DND-41 (cell line): Measurements from ENCODE around the gene ANKRD6.

Experiments used
- ATAC-seq: fragments of 200-7000 bp; cut with Tn5 transposase; 3 replicates; pipeline ENCODE4 v1.9.1; 2021; ENCODE audit warnings: low read depth; ENCODE audit not compliant: insufficient read depth
- DNase-seq: peaks from one replicate; pipeline ENCODE4 v3.0.0-alpha.2; 2020
- H2AFZ ChIP-seq: 2 replicates; pipeline ENCODE4 v1.6.0; 2012; ENCODE audit warnings: low read depth, low read length
- H3K27ac ChIP-seq: 2 replicates; pipeline ENCODE4 v1.5.1; 2012; ENCODE audit warnings: low read length, inconsistent platforms
- H3K27me3 ChIP-seq: fragments of 200-600 bp; sonication (generic); 2 replicates; pipeline ENCODE4 v1.6.0; 2012; ENCODE audit warnings: low read length, mild to moderate bottlenecking, inconsistent platforms; ENCODE audit not compliant: insufficient read depth, poor library complexity
- H3K36me3 ChIP-seq: 2 replicates; pipeline ENCODE4 v1.5.1; 2012; ENCODE audit warnings: low read length, inconsistent platforms; ENCODE audit not compliant: insufficient read depth
- H3K4me1 ChIP-seq: 2 replicates; pipeline ENCODE4 v1.5.1; 2012; ENCODE audit warnings: mild to moderate bottlenecking, low read length; ENCODE audit not compliant: insufficient read depth
- H3K4me2 ChIP-seq: 2 replicates; pipeline ENCODE4 v1.6.0; 2012; ENCODE audit warnings: mild to moderate bottlenecking, moderate library complexity, low read length, inconsistent platforms; ENCODE audit not compliant: insufficient read depth
- H3K4me3 ChIP-seq, 2 experiments: fragments of 200-600 bp in 1 of 2; shearing (Covaris generic) in 1 of 2; 2 replicates each; pipeline ENCODE4 v1.5.1; 2012 to 2016; ENCODE audit warnings: inconsistent platforms in 2 of 2, low read length in 2 of 2, mild to moderate bottlenecking in 2 of 2, low read depth in 1 of 2, moderate library complexity in 1 of 2
- H3K79me2 ChIP-seq: 2 replicates; pipeline ENCODE4 v1.6.0; 2012; ENCODE audit warnings: low read length, inconsistent platforms; ENCODE audit not compliant: insufficient read depth
- H3K9ac ChIP-seq: 2 replicates; pipeline ENCODE4 v1.6.0; 2012; ENCODE audit warnings: low read depth, mild to moderate bottlenecking, inconsistent platforms, low read length, moderate library complexity
- H3K9me3 ChIP-seq: 2 replicates; pipeline ENCODE4 v1.5.1; 2012; ENCODE audit warnings: low read length, moderate library complexity, mild to moderate bottlenecking, inconsistent platforms; ENCODE audit not compliant: insufficient read depth, severe bottlenecking
- H4K20me1 ChIP-seq: 2 replicates; pipeline ENCODE4 v1.6.0; 2012; ENCODE audit warnings: low read length; ENCODE audit not compliant: insufficient read depth
- EZH2 ChIP-seq: IDR thresholded peaks from 3 replicates; pipeline ENCODE4 v1.6.1; 2012; ENCODE audit warnings: borderline replicate concordance, low read depth, mild to moderate bottlenecking, moderate library complexity, low read length, inconsistent platforms; ENCODE audit not compliant: severe bottlenecking
- TF ChIP-seq, protein P1 (sequence below): IDR thresholded peaks from 2 replicates; pipeline ENCODE4 v1.5.1; 2012; ENCODE audit warnings: borderline replicate concordance, low read length, moderate library complexity, mild to moderate bottlenecking; ENCODE audit not compliant: poor library complexity, severe bottlenecking; ENCODE audit errors: extremely low read depth

ANKRD6 gene

DNA sequence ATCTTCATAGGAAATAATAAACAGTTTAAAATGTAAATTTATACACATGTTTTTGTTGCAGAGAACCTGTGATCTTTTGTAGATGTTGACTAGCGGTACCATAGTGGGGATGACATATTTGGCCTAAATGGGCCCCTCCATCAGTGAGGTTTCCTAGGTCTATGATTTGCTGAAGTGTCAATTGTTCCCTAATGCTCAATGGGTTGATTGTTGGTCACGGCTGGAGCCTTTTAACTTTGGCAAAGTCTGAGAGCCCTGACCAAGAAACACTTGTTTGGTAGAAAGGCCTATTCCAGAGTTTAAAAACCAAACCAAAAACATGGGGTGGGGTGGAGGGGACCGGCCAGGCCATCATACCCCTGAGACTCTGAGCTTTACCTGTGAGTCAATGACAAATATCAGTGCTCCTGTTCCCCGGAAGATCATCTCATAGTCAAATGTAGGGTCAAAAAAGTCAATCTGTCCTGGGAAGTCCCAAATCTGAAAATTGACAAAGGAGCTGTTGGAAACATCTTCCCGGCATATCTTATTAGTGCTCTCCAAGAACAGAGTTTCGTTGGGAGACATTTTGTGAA, 45.9 kb upstream of the ANKRD6 start:
- DNase-seq (no peak), ATAC-seq (no peak)
- no peaks in the 10 kb centered on the region for H3K27me3 ChIP-seq
- H2AFZ ChIP-seq: no peak overlapping the region
- peaks cover 37% of the 10 kb centered on the region for H4K20me1 ChIP-seq
- H3K4me2 ChIP-seq: no peak overlapping the region
- no peaks in the 10 kb centered on the region for H3K4me1 ChIP-seq
- no peak overlapping the region for H3K4me3 ChIP-seq
- no peak for TF ChIP-seq EZH2
- TF ChIP-seq, protein P1, sequence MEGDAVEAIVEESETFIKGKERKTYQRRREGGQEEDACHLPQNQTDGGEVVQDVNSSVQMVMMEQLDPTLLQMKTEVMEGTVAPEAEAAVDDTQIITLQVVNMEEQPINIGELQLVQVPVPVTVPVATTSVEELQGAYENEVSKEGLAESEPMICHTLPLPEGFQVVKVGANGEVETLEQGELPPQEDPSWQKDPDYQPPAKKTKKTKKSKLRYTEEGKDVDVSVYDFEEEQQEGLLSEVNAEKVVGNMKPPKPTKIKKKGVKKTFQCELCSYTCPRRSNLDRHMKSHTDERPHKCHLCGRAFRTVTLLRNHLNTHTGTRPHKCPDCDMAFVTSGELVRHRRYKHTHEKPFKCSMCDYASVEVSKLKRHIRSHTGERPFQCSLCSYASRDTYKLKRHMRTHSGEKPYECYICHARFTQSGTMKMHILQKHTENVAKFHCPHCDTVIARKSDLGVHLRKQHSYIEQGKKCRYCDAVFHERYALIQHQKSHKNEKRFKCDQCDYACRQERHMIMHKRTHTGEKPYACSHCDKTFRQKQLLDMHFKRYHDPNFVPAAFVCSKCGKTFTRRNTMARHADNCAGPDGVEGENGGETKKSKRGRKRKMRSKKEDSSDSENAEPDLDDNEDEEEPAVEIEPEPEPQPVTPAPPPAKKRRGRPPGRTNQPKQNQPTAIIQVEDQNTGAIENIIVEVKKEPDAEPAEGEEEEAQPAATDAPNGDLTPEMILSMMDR: no peak
- no peak overlapping the region for H3K9ac ChIP-seq
- H3K9me3 ChIP-seq: no peaks in the 10 kb centered on the region
- H3K36me3 ChIP-seq: peaks cover 37% of the 10 kb centered on the region
- H3K79me2 ChIP-seq: peaks cover 58% of the 10 kb centered on the region
- no peak overlapping the region for H3K27ac ChIP-seq

DNA sequence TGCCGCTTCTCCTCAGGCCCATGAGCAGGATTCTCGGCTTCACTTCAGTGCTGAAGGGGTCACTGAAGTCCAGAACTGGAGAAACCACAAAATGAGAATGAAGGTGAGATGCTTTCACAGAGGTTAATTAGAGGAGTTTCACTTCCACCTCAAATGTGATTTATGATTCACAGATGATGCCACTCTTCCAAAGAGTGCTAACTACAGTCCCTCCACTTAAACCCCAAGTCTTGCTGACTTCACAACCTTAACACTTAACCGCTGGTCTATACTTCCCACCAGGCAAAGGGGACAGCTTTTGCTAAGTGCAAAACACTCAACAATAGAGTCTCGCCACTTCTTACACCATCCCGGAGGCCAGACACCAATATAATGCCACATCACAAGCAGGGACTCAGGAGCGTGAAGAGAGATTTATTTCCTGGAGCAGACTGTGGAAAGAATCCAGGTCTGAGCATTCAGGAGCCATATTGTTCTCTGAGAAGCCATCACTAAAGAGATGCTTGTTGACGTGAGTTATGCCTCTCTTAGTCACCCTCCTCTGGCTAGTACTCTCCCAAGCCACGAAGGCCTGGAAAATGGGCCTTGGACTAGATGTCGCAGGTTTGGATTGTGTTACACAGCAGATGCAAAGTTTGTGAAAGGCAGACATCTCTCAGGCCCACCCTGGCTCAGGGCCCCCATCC, 45.3 kb upstream of the ANKRD6 start:
- H3K4me3 ChIP-seq: no peak overlapping the region
- H3K9ac ChIP-seq: no peak overlapping the region
- H3K36me3 ChIP-seq: peaks cover 37% of the 10 kb centered on the region
- H3K9me3 ChIP-seq: no peaks in the 10 kb centered on the region
- DNase-seq: no peak
- H2AFZ ChIP-seq: no peak overlapping the region
- H3K4me1 ChIP-seq: no peaks in the 10 kb centered on the region
- no peak for ATAC-seq
- H3K4me2 ChIP-seq: no peak overlapping the region
- no peak for TF ChIP-seq EZH2
- TF ChIP-seq, protein P1: no peak
- H3K79me2 ChIP-seq: peaks cover 65% of the 10 kb centered on the region
- H3K27me3 ChIP-seq: no peaks in the 10 kb centered on the region
- peaks cover 39% of the 10 kb centered on the region for H4K20me1 ChIP-seq
- H3K27ac ChIP-seq: no peak overlapping the region

DNA sequence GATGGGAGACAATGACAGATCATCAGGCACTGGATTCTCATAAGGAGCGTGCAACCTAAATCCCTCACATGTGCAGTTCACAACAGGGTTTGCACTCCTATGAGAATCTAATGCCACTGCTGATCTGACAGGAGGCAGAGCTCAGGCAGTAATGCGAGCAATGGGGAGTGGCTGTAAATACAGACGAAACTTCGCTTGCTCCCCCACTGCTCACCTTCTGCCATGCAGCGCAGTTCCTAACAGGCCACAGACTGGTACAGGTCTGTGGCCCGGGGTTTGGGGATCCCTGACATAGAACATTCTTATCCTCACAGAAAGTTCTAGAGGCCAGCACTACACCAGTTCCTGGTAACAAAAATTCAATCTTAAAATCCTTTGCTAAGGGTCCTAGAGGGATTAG, 44.1 kb upstream of the ANKRD6 start:
- Histone ChIP-seq H3K79me2 (peaks cover 77% of the 10 kb centered on the region), H3K4me3 (no peak overlapping the region), H3K36me3 (peaks cover 41% of the 10 kb centered on the region), H3K27ac (no peak overlapping the region), H3K9me3 (no peaks in the 10 kb centered on the region), H3K27me3 (no peaks in the 10 kb centered on the region), H4K20me1 (peaks cover 49% of the 10 kb centered on the region), H3K4me1 (no peaks in the 10 kb centered on the region), H2AFZ (no peak overlapping the region), H3K9ac (no peak overlapping the region), H3K4me2 (no peak overlapping the region)
- no peak for DNase-seq
- no peak for ATAC-seq
- TF ChIP-seq EZH2: no peak
- TF ChIP-seq, protein P1: no peak
